ENCODE data around the gene CD99. TPM values are rescaled to one million over a fixed set of nuclear protein-coding genes. Genes with fewer than 3 reads are reported as not detected.
A peak's percentile ranks its signal among the peaks of the same experiment; 100 is the strongest.

The CD99 gene
- total and polyA plus RNA-seq, 2 experiments from 2014 or later: 505 to 975 TPM

- no peak for TF ChIP-seq EZH2 (IDR thresholded peaks at IDR 0.05; ENCODE audit: insufficient read depth, poor library complexity, severe bottlenecking)
- TF ChIP-seq EZH2phosphoT487 (IDR thresholded peaks at IDR 0.05; ENCODE audit: insufficient read depth, low read depth): no peak
- Histone ChIP-seq H3F3A (ENCODE audit: insufficient read depth) (no peaks in the 10 kb centered on the region), H3K9me2 (ENCODE audit: insufficient read depth) (no peaks in the 10 kb centered on the region), H3K4me2 (ENCODE audit: unreplicated experiment) (no peak overlapping the region), H3K27me3 (replicated peaks; ENCODE audit: insufficient read depth) (no peaks in the 10 kb centered on the region), H3K27ac (no peak overlapping the region), H3K79me2 (ENCODE audit: insufficient read depth) (no peaks in the 10 kb centered on the region), H3K4me3 (no peak overlapping the region), H4K20me1 (ENCODE audit: insufficient read depth) (no peaks in the 10 kb centered on the region), H3K36me3 (ENCODE audit: low read depth) (no peaks in the 10 kb centered on the region), H3K9me3 (ENCODE audit: low read depth) (no peaks in the 10 kb centered on the region), H3K4me1 (ENCODE audit: insufficient read depth) (0 out of 2 replicates have a peak, but pooled peaks cover under 1% of the 10 kb centered on the region), H2AFZ (no peak overlapping the region), H3K9ac (no peak overlapping the region)
- in situ Hi-C loops (cut with MboI): loop anchor here (10.0 kb wide), 1 partner anchor 179 kb away; the partner anchor contains the start of gene GYG2
- no peak for DNase-seq
- 54 to 58% methylated on average over 5 of the region's 5 CpGs for WGBS, 2 experiments (ENCODE audit: low coverage in 1 of 2, low lambda C conversion rate in 2 of 2, missing lambda C conversion rate in 2 of 2)
Measured at GRCh38 chrX:2645563-2645962, 45.5 kb upstream of the CD99 start.

- H4K20me1 ChIP-seq (ENCODE audit: insufficient read depth): no peaks in the 10 kb centered on the region
- H3K27me3 ChIP-seq (replicated peaks; ENCODE audit: insufficient read depth): no peaks in the 10 kb centered on the region
- H3K4me3 ChIP-seq: no peak overlapping the region
- no peak overlapping the region for H3K27ac ChIP-seq
- no peaks in the 10 kb centered on the region for H3K79me2 ChIP-seq (ENCODE audit: insufficient read depth)
- no peaks in the 10 kb centered on the region for H3K9me3 ChIP-seq (ENCODE audit: low read depth)
- no peaks in the 10 kb centered on the region for H3K9me2 ChIP-seq (ENCODE audit: insufficient read depth)
- H2AFZ ChIP-seq: no peak overlapping the region
- no peak overlapping the region for H3K9ac ChIP-seq
- no peak overlapping the region for H3K4me2 ChIP-seq (ENCODE audit: unreplicated experiment)
- in situ Hi-C loops (cut with MboI): loop anchor here (10.0 kb wide), 1 partner anchor 177 kb away; the partner anchor contains the start of gene GYG2
- H3F3A ChIP-seq (ENCODE audit: insufficient read depth): no peaks in the 10 kb centered on the region
- H3K36me3 ChIP-seq (ENCODE audit: low read depth): no peaks in the 10 kb centered on the region
- no peak for TF ChIP-seq EZH2phosphoT487 (IDR thresholded peaks at IDR 0.05; ENCODE audit: insufficient read depth, low read depth)
- TF ChIP-seq EZH2 (IDR thresholded peaks at IDR 0.05; ENCODE audit: insufficient read depth, poor library complexity, severe bottlenecking): no peak
- no peak for DNase-seq
- 96 to 97% methylated on average over 3 of the region's 3 CpGs for WGBS, 2 experiments (ENCODE audit: low coverage in 1 of 2, low lambda C conversion rate in 2 of 2, missing lambda C conversion rate in 2 of 2)
- 0 out of 2 replicates have a peak, but pooled peaks cover 3% of the 10 kb centered on the region for H3K4me1 ChIP-seq (ENCODE audit: insufficient read depth)
Measured at GRCh38 chrX:2647627-2648026, 43.5 kb upstream of the CD99 start.

DNA sequence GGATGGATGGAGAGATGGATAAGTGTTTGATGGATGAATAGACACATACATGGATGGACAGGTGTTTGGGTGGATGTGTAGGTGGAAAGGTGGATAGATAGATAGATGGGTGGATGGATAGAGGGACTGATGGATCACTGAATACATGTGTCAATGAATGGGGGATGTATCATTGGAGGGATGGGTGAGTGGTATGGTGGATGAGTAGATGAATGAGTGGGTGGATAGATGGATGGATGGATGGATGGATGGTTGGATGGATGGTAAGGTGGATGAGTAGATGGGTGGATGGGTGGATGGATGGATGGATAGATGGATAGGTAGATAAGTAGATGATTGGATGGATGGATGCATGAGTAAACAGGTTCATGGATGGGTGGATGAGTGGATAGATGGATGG is 41.1 kb upstream of the CD99 start:
- TF ChIP-seq EZH2 (IDR thresholded peaks at IDR 0.05; ENCODE audit: insufficient read depth, poor library complexity, severe bottlenecking) (no peak), EZH2phosphoT487 (IDR thresholded peaks at IDR 0.05; ENCODE audit: insufficient read depth, low read depth) (no peak)
- no peak overlapping the region for H3K4me2 ChIP-seq (ENCODE audit: unreplicated experiment)
- no peaks in the 10 kb centered on the region for H3K9me2 ChIP-seq (ENCODE audit: insufficient read depth)
- H3K4me3 ChIP-seq: no peak overlapping the region
- H3K9me3 ChIP-seq (ENCODE audit: low read depth): no peaks in the 10 kb centered on the region
- no peaks in the 10 kb centered on the region for H4K20me1 ChIP-seq (ENCODE audit: insufficient read depth)
- DNase-seq: no peak
- no peaks in the 10 kb centered on the region for H3K36me3 ChIP-seq (ENCODE audit: low read depth)
- no peaks in the 10 kb centered on the region for H3K79me2 ChIP-seq (ENCODE audit: insufficient read depth)
- H3K27ac ChIP-seq: no peak overlapping the region
- H3F3A ChIP-seq (ENCODE audit: insufficient read depth): no peaks in the 10 kb centered on the region
- H3K9ac ChIP-seq: no peak overlapping the region
- H2AFZ ChIP-seq: no peak overlapping the region
- in situ Hi-C loops (cut with MboI): no loop called here
- H3K4me1 ChIP-seq (ENCODE audit: insufficient read depth): 0 out of 2 replicates have a peak, but pooled peaks cover 3% of the 10 kb centered on the region
- no peaks in the 10 kb centered on the region for H3K27me3 ChIP-seq (replicated peaks; ENCODE audit: insufficient read depth)

DNA sequence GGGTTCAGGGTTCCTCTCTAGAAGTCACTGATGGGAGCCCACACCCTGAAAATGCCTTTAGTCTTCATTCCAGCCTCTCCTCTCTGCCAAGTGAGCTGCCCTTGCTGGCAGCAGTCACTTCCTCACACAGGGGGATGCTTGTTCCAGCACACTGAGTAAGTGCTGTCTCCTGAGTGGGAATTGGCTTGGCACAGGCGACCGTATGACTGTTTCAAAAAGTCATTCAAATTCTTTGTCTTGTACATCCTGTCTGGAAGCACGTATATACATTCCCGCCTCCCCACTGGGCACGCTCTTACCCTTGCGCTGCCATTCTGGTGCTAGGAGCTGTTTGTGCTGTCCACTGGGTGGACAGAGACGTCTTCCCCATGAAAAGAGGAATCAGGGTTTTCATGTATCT is 40.2 kb upstream of the CD99 start:
- Histone ChIP-seq H3K9ac (no peak overlapping the region), H3K9me2 (ENCODE audit: insufficient read depth) (no peaks in the 10 kb centered on the region), H2AFZ (no peak overlapping the region), H3K9me3 (ENCODE audit: low read depth) (no peaks in the 10 kb centered on the region), H3K79me2 (ENCODE audit: insufficient read depth) (no peaks in the 10 kb centered on the region), H3K4me1 (ENCODE audit: insufficient read depth) (0 out of 2 replicates have a peak, but pooled peaks cover 3% of the 10 kb centered on the region), H3K27me3 (replicated peaks; ENCODE audit: insufficient read depth) (no peaks in the 10 kb centered on the region), H3K36me3 (ENCODE audit: low read depth) (no peaks in the 10 kb centered on the region), H3F3A (ENCODE audit: insufficient read depth) (no peaks in the 10 kb centered on the region), H3K4me2 (ENCODE audit: unreplicated experiment) (no peak overlapping the region), H3K27ac (no peak overlapping the region), H3K4me3 (no peak overlapping the region), H4K20me1 (ENCODE audit: insufficient read depth) (no peaks in the 10 kb centered on the region)
- in situ Hi-C loops (cut with MboI): no loop called here
- TF ChIP-seq EZH2phosphoT487 (IDR thresholded peaks at IDR 0.05; ENCODE audit: insufficient read depth, low read depth) (no peak), EZH2 (IDR thresholded peaks at IDR 0.05; ENCODE audit: insufficient read depth, poor library complexity, severe bottlenecking) (no peak)
- DNase-seq: peak; percentile 55
- 79 to 83% methylated on average over 7 of the region's 7 CpGs for WGBS, 2 experiments (ENCODE audit: low coverage in 1 of 2, low lambda C conversion rate in 2 of 2, missing lambda C conversion rate in 2 of 2)

DNA sequence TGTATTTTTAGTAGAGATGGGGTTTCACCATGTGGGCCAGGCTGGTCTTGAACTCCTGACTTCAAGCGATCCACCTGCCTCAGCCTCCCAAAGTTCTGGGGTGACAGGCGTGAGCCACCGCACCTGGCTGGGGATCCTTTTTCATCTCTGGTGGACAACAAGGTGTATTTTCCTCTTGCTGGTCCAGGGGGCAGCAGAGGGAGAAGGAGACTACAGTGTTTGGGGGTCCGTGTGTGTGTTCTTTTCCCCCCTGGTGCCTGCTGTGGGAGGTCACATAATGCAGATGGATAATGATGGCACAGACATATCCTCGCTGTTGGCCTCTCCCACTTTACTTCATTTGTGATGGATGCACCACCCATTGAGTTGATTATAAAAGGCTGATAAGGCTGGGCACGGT is 39.0 kb upstream of the CD99 start:
- Histone ChIP-seq H3K9ac (no peak overlapping the region), H4K20me1 (ENCODE audit: insufficient read depth) (no peaks in the 10 kb centered on the region), H3K4me3 (no peak overlapping the region), H3K4me1 (ENCODE audit: insufficient read depth) (0 out of 2 replicates have a peak, but pooled peaks cover 3% of the 10 kb centered on the region), H3K27ac (no peak overlapping the region), H2AFZ (no peak overlapping the region), H3K36me3 (ENCODE audit: low read depth) (no peaks in the 10 kb centered on the region), H3F3A (ENCODE audit: insufficient read depth) (no peaks in the 10 kb centered on the region), H3K27me3 (replicated peaks; ENCODE audit: insufficient read depth) (no peaks in the 10 kb centered on the region), H3K4me2 (ENCODE audit: unreplicated experiment) (no peak overlapping the region), H3K9me3 (ENCODE audit: low read depth) (no peaks in the 10 kb centered on the region), H3K9me2 (ENCODE audit: insufficient read depth) (no peaks in the 10 kb centered on the region), H3K79me2 (ENCODE audit: insufficient read depth) (no peaks in the 10 kb centered on the region)
- WGBS, 2 experiments (ENCODE audit: low coverage in 1 of 2, low lambda C conversion rate in 2 of 2, missing lambda C conversion rate in 2 of 2): 98 to 99% methylated on average over 6 of the region's 6 CpGs
- DNase-seq: no peak
- in situ Hi-C loops (cut with MboI): no loop called here
- TF ChIP-seq EZH2 (IDR thresholded peaks at IDR 0.05; ENCODE audit: insufficient read depth, poor library complexity, severe bottlenecking) (no peak), EZH2phosphoT487 (IDR thresholded peaks at IDR 0.05; ENCODE audit: insufficient read depth, low read depth) (no peak)

Data from GM23248 (cell line).